Keratinocyte (primary cell): Measurements from ENCODE around the gene ABI3BP.

Experiments used
- EZH2 ChIP-seq: IDR thresholded peaks from one replicate; pipeline ENCODE4 v1.6.1; 2012; ENCODE audit warnings: inconsistent platforms, mild to moderate bottlenecking, low read length, moderate library complexity
- TF ChIP-seq, protein P1 (sequence below), 3 experiments: IDR thresholded peaks in 1 of 3; conservative IDR thresholded peaks in 1 of 3; optimal IDR thresholded peaks in 1 of 3; 2 replicates in 2 of 3; 3 replicates in 1 of 3; pipeline versions ENCODE3 to v1.5.1; 2011; ENCODE audit warnings: low read length in 3 of 3, mild to moderate bottlenecking in 3 of 3, moderate library complexity in 2 of 3, control low read depth in 1 of 3, inconsistent platforms in 1 of 3; ENCODE audit not compliant: insufficient read depth in 2 of 3; ENCODE audit errors: extremely low read depth in 1 of 3

DNA sequence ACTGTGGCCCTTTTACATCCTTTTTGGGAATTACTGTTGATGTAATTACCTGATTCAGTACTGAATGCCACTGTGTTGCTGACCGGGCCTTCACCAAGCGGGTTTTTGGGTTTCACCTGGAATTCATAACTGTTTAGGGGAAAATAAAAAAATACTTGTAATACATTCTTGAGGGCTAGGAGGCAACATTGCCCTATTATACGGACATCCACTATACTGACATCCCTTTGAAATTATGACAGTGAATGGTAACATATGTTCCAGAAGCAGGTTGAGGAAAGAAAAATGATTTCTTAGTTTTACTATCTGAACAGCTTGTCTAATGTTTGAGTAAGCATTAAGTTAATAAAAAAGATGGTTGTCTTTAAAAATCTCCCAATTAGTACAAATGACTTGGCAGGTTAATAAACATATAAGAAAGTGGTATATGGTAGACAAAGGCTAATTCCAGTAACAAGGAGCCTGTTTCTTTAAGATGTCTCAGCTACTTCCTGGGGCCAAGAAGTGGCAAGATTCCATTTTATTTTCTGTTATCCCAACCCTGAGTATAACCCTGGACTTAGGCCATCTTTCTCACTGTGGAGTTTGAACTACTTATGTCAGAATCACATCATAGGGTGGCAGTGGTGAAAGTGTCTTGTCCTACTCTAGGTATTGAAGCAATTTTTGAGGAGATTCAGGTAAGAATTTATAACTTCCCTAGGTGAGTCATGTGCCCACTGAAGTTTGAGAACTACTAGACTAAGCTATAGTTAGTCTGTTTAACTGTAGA is 238.5 kb downstream of the ABI3BP start:
- TF ChIP-seq, protein P1, sequence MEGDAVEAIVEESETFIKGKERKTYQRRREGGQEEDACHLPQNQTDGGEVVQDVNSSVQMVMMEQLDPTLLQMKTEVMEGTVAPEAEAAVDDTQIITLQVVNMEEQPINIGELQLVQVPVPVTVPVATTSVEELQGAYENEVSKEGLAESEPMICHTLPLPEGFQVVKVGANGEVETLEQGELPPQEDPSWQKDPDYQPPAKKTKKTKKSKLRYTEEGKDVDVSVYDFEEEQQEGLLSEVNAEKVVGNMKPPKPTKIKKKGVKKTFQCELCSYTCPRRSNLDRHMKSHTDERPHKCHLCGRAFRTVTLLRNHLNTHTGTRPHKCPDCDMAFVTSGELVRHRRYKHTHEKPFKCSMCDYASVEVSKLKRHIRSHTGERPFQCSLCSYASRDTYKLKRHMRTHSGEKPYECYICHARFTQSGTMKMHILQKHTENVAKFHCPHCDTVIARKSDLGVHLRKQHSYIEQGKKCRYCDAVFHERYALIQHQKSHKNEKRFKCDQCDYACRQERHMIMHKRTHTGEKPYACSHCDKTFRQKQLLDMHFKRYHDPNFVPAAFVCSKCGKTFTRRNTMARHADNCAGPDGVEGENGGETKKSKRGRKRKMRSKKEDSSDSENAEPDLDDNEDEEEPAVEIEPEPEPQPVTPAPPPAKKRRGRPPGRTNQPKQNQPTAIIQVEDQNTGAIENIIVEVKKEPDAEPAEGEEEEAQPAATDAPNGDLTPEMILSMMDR (optimal IDR thresholded peaks at IDR 0.05 in 1 of 3, IDR thresholded peaks at IDR 0.05 in 1 of 3, conservative IDR thresholded peaks at IDR 0.05 in 1 of 3; ENCODE audit: extremely low read depth in 1 of 3, insufficient read depth in 2 of 3, low read length in 3 of 3): no peak
- TF ChIP-seq EZH2: no peak
